ENCODE measurements around the gene TMEM19. TPM values are rescaled to one million over a fixed set of nuclear protein-coding genes. Genes with fewer than 3 reads are reported as not detected.

Gene TMEM19
- total RNA-seq, 1 experiment from 2014 or later, result 17.3 TPM

DNA sequence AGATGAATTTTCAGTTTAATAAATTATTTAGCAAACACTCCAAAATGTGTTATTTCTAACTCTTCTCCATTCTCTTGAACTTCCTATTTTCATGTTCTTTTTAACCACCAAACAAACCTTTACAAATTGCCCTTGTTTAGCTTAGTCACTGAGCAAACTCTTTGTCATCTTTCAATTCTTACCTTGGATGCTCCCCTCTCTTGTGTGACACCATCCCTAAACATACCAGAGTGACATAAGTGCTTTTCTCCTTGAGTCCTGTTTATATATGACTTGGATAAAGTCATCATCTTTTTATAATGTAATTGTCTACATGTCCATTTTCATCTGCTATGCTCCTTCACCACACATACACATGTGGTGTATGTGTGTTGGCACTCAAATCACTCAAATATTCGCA, 3.4 kb upstream of the TMEM19 start:
- H4K8ac ChIP-seq (replicated peaks; ENCODE audit: insufficient read length, low read depth, low read length), result no peak overlapping the region
- H3K4ac ChIP-seq (ENCODE audit: low read depth, low read length), result no peak overlapping the region
- H3K14ac ChIP-seq (ENCODE audit: insufficient read depth, low read length), result no peak overlapping the region
- H3K9me3 Mint-ChIP-seq, result no peaks in the 10 kb centered on the region
- no peak overlapping the region for H3K4me2 ChIP-seq (ENCODE audit: insufficient read depth, insufficient read length, low read length)
- no peak overlapping the region for H3T11ph ChIP-seq (ENCODE audit: low read length)
- WGBS (ENCODE audit: extremely low coverage, insufficient read length, low lambda C conversion rate), result no CpG with 5 or more reads among the region's 1 CpG
- no peak overlapping the region for H2BK5ac ChIP-seq (ENCODE audit: insufficient read length, low read length)
- no peaks in the 10 kb centered on the region for H3K79me1 ChIP-seq (ENCODE audit: insufficient read depth, low read depth, low read length, poor library complexity, severe bottlenecking)
- H3K79me2 ChIP-seq (ENCODE audit: insufficient read depth, low read length), result no peaks in the 10 kb centered on the region
- no peak overlapping the region for H3K56ac ChIP-seq (ENCODE audit: insufficient read length, low read depth, low read length)
- H2BK15ac ChIP-seq (ENCODE audit: low read depth, low read length), result no peak overlapping the region
- H3K27ac Mint-ChIP-seq, result no peak overlapping the region
- H3K27ac ChIP-seq (ENCODE audit: insufficient read length, low read depth, low read length), result no peak overlapping the region
- no peaks in the 10 kb centered on the region for H3K9me3 ChIP-seq (ENCODE audit: control insufficient read depth, low read depth, low read length)
- H3K4me1 ChIP-seq (ENCODE audit: insufficient read depth, low read length), result no peaks in the 10 kb centered on the region
- H2BK20ac ChIP-seq (ENCODE audit: low read depth, low read length, poor library complexity, severe bottlenecking), result no peak overlapping the region
- H2AK5ac ChIP-seq (ENCODE audit: insufficient read length, low read length), result no peak overlapping the region
- H3K18ac ChIP-seq (ENCODE audit: insufficient read length, low read depth, low read length), result no peak overlapping the region
- no peak overlapping the region for H2AFZ ChIP-seq (ENCODE audit: low read length)
- H3K27me3 Mint-ChIP-seq (ENCODE audit: low read depth), result no peaks in the 10 kb centered on the region
- H3K36me3 Mint-ChIP-seq (ENCODE audit: insufficient read depth in 1 of 3, low read depth in 3 of 3), result no peaks in the 10 kb centered on the region
- no peak overlapping the region for H3K4me3 Mint-ChIP-seq
- H3K27me3 ChIP-seq (ENCODE audit: insufficient read depth, low read length), result no peaks in the 10 kb centered on the region
- H4K5ac ChIP-seq (ENCODE audit: insufficient read length, low read depth, low read length), result no peak overlapping the region
- no peak overlapping the region for H3K23ac ChIP-seq (ENCODE audit: insufficient read length, low read depth, low read length)
- DNase-seq, result no peak
- H3K4me1 Mint-ChIP-seq, result peaks cover 0 to 2% of the 10 kb centered on the region in 2 experiments; a peak in 1 of 4 replicates
- H2BK12ac ChIP-seq (ENCODE audit: insufficient read length, low read depth, low read length), result no peak overlapping the region
- no peak overlapping the region for H3K9ac ChIP-seq (ENCODE audit: extremely low read depth, insufficient read length, low read length)
- no peaks in the 10 kb centered on the region for H4K20me1 ChIP-seq (ENCODE audit: control insufficient read depth, insufficient read depth, insufficient read length)
- no peaks in the 10 kb centered on the region for H3K23me2 ChIP-seq (ENCODE audit: insufficient read length, low read depth, low read length, poor library complexity, severe bottlenecking)
- no peak overlapping the region for H2BK120ac ChIP-seq (ENCODE audit: low read depth, low read length, poor library complexity, severe bottlenecking)
- TF ChIP-seq, protein P1, sequence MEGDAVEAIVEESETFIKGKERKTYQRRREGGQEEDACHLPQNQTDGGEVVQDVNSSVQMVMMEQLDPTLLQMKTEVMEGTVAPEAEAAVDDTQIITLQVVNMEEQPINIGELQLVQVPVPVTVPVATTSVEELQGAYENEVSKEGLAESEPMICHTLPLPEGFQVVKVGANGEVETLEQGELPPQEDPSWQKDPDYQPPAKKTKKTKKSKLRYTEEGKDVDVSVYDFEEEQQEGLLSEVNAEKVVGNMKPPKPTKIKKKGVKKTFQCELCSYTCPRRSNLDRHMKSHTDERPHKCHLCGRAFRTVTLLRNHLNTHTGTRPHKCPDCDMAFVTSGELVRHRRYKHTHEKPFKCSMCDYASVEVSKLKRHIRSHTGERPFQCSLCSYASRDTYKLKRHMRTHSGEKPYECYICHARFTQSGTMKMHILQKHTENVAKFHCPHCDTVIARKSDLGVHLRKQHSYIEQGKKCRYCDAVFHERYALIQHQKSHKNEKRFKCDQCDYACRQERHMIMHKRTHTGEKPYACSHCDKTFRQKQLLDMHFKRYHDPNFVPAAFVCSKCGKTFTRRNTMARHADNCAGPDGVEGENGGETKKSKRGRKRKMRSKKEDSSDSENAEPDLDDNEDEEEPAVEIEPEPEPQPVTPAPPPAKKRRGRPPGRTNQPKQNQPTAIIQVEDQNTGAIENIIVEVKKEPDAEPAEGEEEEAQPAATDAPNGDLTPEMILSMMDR (conservative IDR thresholded peaks at IDR 0.05), result no peak
- no peak overlapping the region for H4K91ac ChIP-seq (ENCODE audit: insufficient read length, low read depth, low read length)
